B cell (primary cell): Measurements from ENCODE around the gene TNRC6C. TPM values are rescaled to one million over a fixed set of nuclear protein-coding genes. Genes with fewer than 3 reads are reported as not detected.

Experiments used
- ATAC-seq: fragments of 200-7000 bp; cut with Tn5 transposase; one replicate; pipeline ENCODE4 v1.10.0; 2021; ENCODE audit warnings: low read depth, mild to moderate bottlenecking, moderate number of reproducible peaks, moderate library complexity
- CTCF ChIA-PET: fragments of 350-600 bp; sonication (Branson Sonifier 250); formaldehyde crosslinking; loops from one replicate; lab custom pipeline; 2021; ENCODE audit warnings: antibody characterized with exemption, inconsistent platforms; lab: Charles Lee
- POLR2A ChIA-PET: fragments of 350-600 bp; sonication (Branson Sonifier 250); formaldehyde crosslinking; loops from one replicate; lab custom pipeline; 2021; ENCODE audit warnings: antibody characterized with exemption; lab: Charles Lee
- DNase-seq: peaks from one replicate; pipeline ENCODE4 v3.0.0; 2013
- H2AFZ ChIP-seq: 2 replicates; pipeline ENCODE4 v1.6.1; 2012; ENCODE audit warnings: mild to moderate bottlenecking, low read depth, low read length; ENCODE audit not compliant: insufficient read depth, poor library complexity, severe bottlenecking
- H3K27ac ChIP-seq, 2 donors: 1 replicate in 1 of 2; 2 replicates in 1 of 2; pipeline ENCODE4 v1.5.1; 2012 to 2013; ENCODE audit warnings: low read length in 2 of 2, mild to moderate bottlenecking in 2 of 2, moderate library complexity in 1 of 2
- H3K27me3 ChIP-seq, 4 experiments: fragments of 200-600 bp in 1 of 4; sonication (generic) in 1 of 4; replicated peaks in 1 of 4; 1 replicate in 2 of 4; 2 replicates in 2 of 4; pipeline versions ENCODE4 v1.6.1 to v1.7.0; 2013 to 2016; ENCODE audit warnings: low read length in 3 of 4, mild to moderate bottlenecking in 2 of 4, mixed read lengths in 1 of 4, moderate library complexity in 1 of 4; ENCODE audit not compliant: insufficient read depth in 4 of 4, control insufficient read depth in 3 of 4; ENCODE audit errors: control extremely low read depth in 1 of 4
- H3K36me3 ChIP-seq, 2 experiments: replicated peaks in 1 of 2; 1 replicate in 1 of 2; 2 replicates in 1 of 2; pipeline versions ENCODE4 v1.6.1 to v1.7.1; 2013; ENCODE audit warnings: low read length in 1 of 2; ENCODE audit not compliant: insufficient read depth in 2 of 2, control insufficient read depth in 1 of 2; ENCODE audit errors: control extremely low read depth in 1 of 2, extremely low read depth in 1 of 2
- H3K4me1 ChIP-seq, 2 donors: fragments of 200-600 bp in 1 of 2; sonication (generic) in 1 of 2; 1 replicate in 1 of 2; 2 replicates in 1 of 2; pipeline versions ENCODE4 v1.5.1 to v1.6.1; 2013 to 2017; ENCODE audit warnings: low read length in 2 of 2; ENCODE audit not compliant: control insufficient read depth in 2 of 2, insufficient read depth in 2 of 2
- H3K4me2 ChIP-seq: replicated peaks from 2 replicates; pipeline ENCODE3; 2012; ENCODE audit warnings: mild to moderate bottlenecking, low read depth, low read length; ENCODE audit not compliant: poor library complexity, severe bottlenecking
- H3K4me3 ChIP-seq, 5 experiments: fragments of 200-600 bp in 1 of 5; sonication (generic) in 1 of 5; 1 replicate in 3 of 5; 2 replicates in 2 of 5; pipeline versions ENCODE4 v1.5.1 to v1.7.0; 2011 to 2016; ENCODE audit warnings: low read length in 4 of 5, mild to moderate bottlenecking in 4 of 5, low read depth in 2 of 5, control low read depth in 1 of 5, moderate library complexity in 1 of 5; ENCODE audit not compliant: insufficient read depth in 1 of 5; ENCODE audit errors: control extremely low read depth in 1 of 5, extremely low read depth in 1 of 5
- H3K79me2 ChIP-seq: fragments of 200-600 bp; sonication (generic); one replicate; pipeline ENCODE4 v1.6.0; 2016; ENCODE audit warnings: low read length; ENCODE audit not compliant: control insufficient read depth, insufficient read depth
- H3K9ac ChIP-seq: fragments of 200-600 bp; sonication (generic); 2 replicates; pipeline ENCODE4 v1.6.1; 2017; ENCODE audit warnings: mild to moderate bottlenecking, low read length, moderate library complexity
- H3K9me3 ChIP-seq, 3 donors: one replicate each; pipeline versions ENCODE4 v1.6.1 to v1.7.1; 2013; ENCODE audit warnings: low read length in 2 of 3; ENCODE audit not compliant: control insufficient read depth in 2 of 3, insufficient read depth in 1 of 3; ENCODE audit errors: control extremely low read depth in 1 of 3
- H4K20me1 ChIP-seq: 2 replicates; pipeline ENCODE4 v1.6.0; 2012; ENCODE audit warnings: mild to moderate bottlenecking, low read length; ENCODE audit not compliant: insufficient read depth, control insufficient read depth, poor library complexity, severe bottlenecking
- H3K27ac Mint-ChIP-seq: one replicate; pipeline ENCODE4 v1.8.0; 2021; ENCODE audit warnings: mixed read lengths
- H3K27me3 Mint-ChIP-seq: one replicate; pipeline ENCODE4 v1.8.0; 2021; ENCODE audit warnings: mixed read lengths
- H3K4me1 Mint-ChIP-seq: one replicate; pipeline ENCODE4 v1.8.0; 2021; ENCODE audit warnings: mixed read lengths
- H3K4me3 Mint-ChIP-seq: one replicate; pipeline ENCODE4 v1.8.0; 2021; ENCODE audit warnings: mixed read lengths
- H3K9me3 Mint-ChIP-seq: one replicate; pipeline ENCODE4 v1.8.0; 2022; ENCODE audit warnings: mixed read lengths; ENCODE audit not compliant: insufficient read depth
- CTCF ChIP-seq: fragments of 200-600 bp; IDR thresholded peaks from one replicate; pipeline ENCODE4 v1.8.0; 2022; ENCODE audit warnings: antibody characterized with exemption, mild to moderate bottlenecking
- EZH2 ChIP-seq: IDR thresholded peaks from 2 replicates; pipeline ENCODE4 v1.6.1; 2012; ENCODE audit warnings: borderline replicate concordance, low read depth, mild to moderate bottlenecking, moderate library complexity, low read length; ENCODE audit not compliant: insufficient read depth, poor library complexity, severe bottlenecking
- WGBS: methylation state at CpG from one replicate; pipeline ENCODE4 v1.1.5; 2013; ENCODE audit warnings: missing lambda C conversion rate; ENCODE audit not compliant: insufficient coverage; 5-methylcytosine and 5-hydroxymethylcytosine counted together
- intact Hi-C: fragments of 100-400 bp; cut with micrococcal nuclease; formaldehyde crosslinking; loops from one replicate; pipeline ENCODE4 v1.10.0; 2022
- polyA plus RNA-seq: library from polyadenylated mRNA; depleted of rRNA; stranded (reverse); fragments of >200 nt; gene quantifications from 2 replicates; pipeline ENCODE4 v1.2.3, GENCODE V29; 2012
- total RNA-seq, 2 donors: library from RNA; stranded (reverse); fragments of 120-200 nt in 1 of 2; gene quantifications; 1 replicate in 1 of 2; 2 replicates in 1 of 2; pipeline versions ENCODE4 v1.2.3 to v1.2.4, GENCODE V29; 2013 to 2022

Gene TNRC6C
- total and polyA plus RNA-seq, 2 donors (not counting 1 experiment from before 2014, with no cell fraction given) = 3.9 to 63.8 TPM

- Mint-ChIP-seq H3K9me3 (no peaks in the 10 kb centered on the region), H3K4me1 (peaks cover 85% of the 10 kb centered on the region), H3K27ac (peak overlapping the region; percentile 92), H3K27me3 (no peaks in the 10 kb centered on the region), H3K4me3 (peak overlapping the region; percentile 91)
- TF ChIP-seq EZH2 (no peak), CTCF (no peak)
- Histone ChIP-seq H3K4me3 (peak overlapping the region in 4 of 5 experiments; percentile 12 to 39 (median 18)), H3K36me3 (peaks cover 8 to 66% of the 10 kb centered on the region in 2 experiments), H3K79me2 (peaks cover 86% of the 10 kb centered on the region), H3K9me3 (no peaks in the 10 kb centered on the region), H3K4me2 (peak overlapping the region; percentile 100), H3K4me1 (peaks cover 83 to 90% of the 10 kb centered on the region in 2 donors), H2AFZ (no peak overlapping the region), H3K27me3 (no peaks in the 10 kb centered on the region), H3K9ac (peak overlapping the region; percentile 11), H3K27ac (peak overlapping the region; percentile 62 to 77), H4K20me1 (peaks cover 88% of the 10 kb centered on the region)
- ChIA-PET CTCF (interaction anchor here (0.9 to 13.9 kb wide), 7 partner anchors 10 to 297 kb away, joined by 3 to 169 read pairs (median 4); partner anchors contain the start of genes AFMID, SYNGR2 and TK1), POLR2A (interaction anchor here (1.8 to 22.6 kb wide), 4 partner anchors 9 to 127 kb away, joined by 7 to 432 read pairs (median 20); partner anchors contain the start of gene SYNGR2)
- DNase-seq (peak; percentile 63), ATAC-seq (no peak)
- intact Hi-C loops = no loop called here
- WGBS = 40% methylated on average over 34 of the region's 39 CpGs
Observed at GRCh38 chr17:78125138-78125913, 166.8 kb downstream of the TNRC6C start.
